Transverse colon (tissue), 4 donors: ENCODE data around the gene PAWR. TPM values are rescaled to one million over a fixed set of nuclear protein-coding genes. Genes with fewer than 3 reads are reported as not detected.

Experiments
- DNase-seq: peaks from one replicate; pipeline ENCODE4 v3.0.0-alpha.2; 2019
- H3K27ac ChIP-seq, 4 donors: fragments of 200-600 bp; sonication (generic); 2 replicates each; pipeline ENCODE4 v1.5.1; 2016 to 2018; ENCODE audit warnings: inconsistent platforms in 4 of 4
- H3K27me3 ChIP-seq: fragments of 200-600 bp; sonication (generic); 2 replicates; pipeline ENCODE4 v1.5.1; 2017; ENCODE audit warnings: inconsistent platforms
- H3K36me3 ChIP-seq, 4 donors: fragments of 200-600 bp; sonication (generic); 2 replicates each; pipeline ENCODE4 v1.5.1; 2017 to 2019; ENCODE audit warnings: inconsistent platforms in 4 of 4
- H3K4me1 ChIP-seq, 4 donors: fragments of 200-600 bp; sonication (generic); 2 replicates each; pipeline ENCODE4 v1.5.1; 2017 to 2020; ENCODE audit warnings: inconsistent platforms in 4 of 4
- H3K4me3 ChIP-seq, 4 donors: fragments of 200-600 bp; sonication (generic); 1 replicate in 1 of 4; 2 replicates in 3 of 4; pipeline versions ENCODE4 v1.5.1 to v1.6.1; 2017 to 2019; ENCODE audit warnings: inconsistent platforms in 4 of 4
- H3K9me3 ChIP-seq, 2 donors: fragments of 200-600 bp; sonication (generic); 2 replicates each; pipeline ENCODE4 v1.5.1; 2017 to 2019; ENCODE audit warnings: inconsistent platforms in 2 of 2
- CTCF ChIP-seq, 5 experiments: fragments of 200-600 bp in 3 of 5; fragments of 450-650 bp in 2 of 5; sonication (generic) in 3 of 5; IDR thresholded peaks; 1 replicate in 2 of 5; 2 replicates in 3 of 5; pipeline ENCODE4 v1.5.1; 2016 to 2017; ENCODE audit warnings: antibody characterized with exemption in 5 of 5, inconsistent platforms in 3 of 5, mild to moderate bottlenecking in 2 of 5, moderate library complexity in 1 of 5
- EP300 ChIP-seq: sonication (generic); formaldehyde crosslinking; IDR thresholded peaks from one replicate; pipeline ENCODE4 v1.6.1; 2017; ENCODE audit warnings: antibody characterized with exemption, low read depth
- POLR2A ChIP-seq: fragments of 450-650 bp; IDR thresholded peaks from one replicate; pipeline ENCODE4 v1.6.1; 2016; ENCODE audit warnings: antibody characterized with exemption, mild to moderate bottlenecking, moderate library complexity
- POLR2AphosphoS5 ChIP-seq, 3 donors: sonication (generic); formaldehyde crosslinking; IDR thresholded peaks; one replicate each; pipeline ENCODE4 v1.6.1; 2016; ENCODE audit warnings: antibody characterized with exemption in 3 of 3
- WGBS, 2 donors: methylation state at CpG; one replicate each; pipeline ENCODE4 v1.1.5; 2018; ENCODE audit warnings: low coverage in 1 of 2; 5-methylcytosine and 5-hydroxymethylcytosine counted together
- in situ Hi-C, 4 donors: fragments of 200-750 bp; cut with MboI; loops; one replicate each; pipeline versions ENCODE4 v1.15.0 to v1.15.1; 2017; ENCODE audit warnings: low sequenced_read_pairs in 3 of 4, low pct_ligation_motif_present in 1 of 4, low pct_unique_long_range_greater_than_20kb in 1 of 4
- intact Hi-C: fragments of 100-400 bp; cut with DNase I; formaldehyde crosslinking; loops from one replicate; pipeline ENCODE4 v1.15.1; 2023; ENCODE audit warnings: low total_unique reads
- total RNA-seq, 4 donors: library from RNA; depleted of rRNA; stranded (reverse); fragments of >200 nt; gene quantifications; one replicate each; pipeline ENCODE4 v1.1.0, GENCODE V29; 2016

The PAWR gene
- total RNA-seq, 4 donors from 2014 or later, result 82.3 to 188 (median 115) TPM

GRCh38 chr12:79592865-79593264 lies 97.9 kb downstream of the PAWR start:
- H3K27me3 ChIP-seq, result no peaks in the 10 kb centered on the region
- intact Hi-C loops, result no loop called here
- no peak for DNase-seq
- H3K4me3 ChIP-seq, result no peak overlapping the region
- 65 to 81% methylated on average over 3 of the region's 3 CpGs for WGBS, 2 donors
- H3K36me3 ChIP-seq, result no peaks in the 10 kb centered on the region
- no peak overlapping the region for H3K27ac ChIP-seq
- no peak for TF ChIP-seq POLR2A
- no peak for TF ChIP-seq POLR2AphosphoS5 (IDR thresholded peaks at IDR 0.05)
- no peak for TF ChIP-seq CTCF (IDR thresholded peaks at IDR 0.05)
- TF ChIP-seq EP300, result no peak
- in situ Hi-C loops, result no loop called here
- H3K4me1 ChIP-seq, result no peaks in the 10 kb centered on the region
- no peaks in the 10 kb centered on the region for H3K9me3 ChIP-seq

DNA sequence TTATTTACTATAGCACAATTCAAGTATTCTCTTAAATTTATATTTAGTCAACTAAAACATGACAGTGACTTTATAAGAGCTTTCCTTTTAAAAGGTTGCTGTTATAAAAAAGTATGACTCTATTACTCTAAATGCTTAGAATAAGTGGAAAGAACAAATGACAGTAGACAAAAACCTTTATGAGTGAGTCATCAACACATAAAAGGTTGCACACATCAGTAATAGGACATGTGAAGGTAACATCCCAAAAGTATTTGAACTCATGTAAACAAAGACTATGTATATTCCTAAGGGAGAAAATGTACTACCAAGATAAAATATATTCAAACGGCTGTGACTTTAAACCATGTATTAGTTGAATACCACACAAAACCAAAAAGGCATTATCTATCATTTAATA lies 98.8 kb downstream of the PAWR start:
- no peak for DNase-seq
- H3K36me3 ChIP-seq, result no peaks in the 10 kb centered on the region
- in situ Hi-C loops (no loop called here), intact Hi-C loops (no loop called here)
- H3K27ac ChIP-seq, result no peak overlapping the region
- 63 to 72% methylated on average over 1 of the region's 1 CpG for WGBS, 2 donors
- H3K27me3 ChIP-seq, result no peaks in the 10 kb centered on the region
- H3K9me3 ChIP-seq, result no peaks in the 10 kb centered on the region
- TF ChIP-seq POLR2AphosphoS5 (IDR thresholded peaks at IDR 0.05) (no peak), CTCF (IDR thresholded peaks at IDR 0.05) (no peak), EP300 (no peak), POLR2A (no peak)
- no peaks in the 10 kb centered on the region for H3K4me1 ChIP-seq
- H3K4me3 ChIP-seq, result no peak overlapping the region

- WGBS, 2 donors, result 89 to 93% methylated on average over 2 of the region's 2 CpGs
- Histone ChIP-seq H3K27me3 (no peaks in the 10 kb centered on the region), H3K36me3 (no peaks in the 10 kb centered on the region), H3K4me1 (no peaks in the 10 kb centered on the region), H3K9me3 (no peaks in the 10 kb centered on the region), H3K4me3 (no peak overlapping the region), H3K27ac (no peak overlapping the region)
- TF ChIP-seq POLR2AphosphoS5 (IDR thresholded peaks at IDR 0.05) (no peak), EP300 (no peak)
- in situ Hi-C loops, result no loop called here
- no peak for DNase-seq
- intact Hi-C loops, result no loop called here
Measured at GRCh38 chr12:79590751-79591150, 100.0 kb downstream of the PAWR start.

DNA sequence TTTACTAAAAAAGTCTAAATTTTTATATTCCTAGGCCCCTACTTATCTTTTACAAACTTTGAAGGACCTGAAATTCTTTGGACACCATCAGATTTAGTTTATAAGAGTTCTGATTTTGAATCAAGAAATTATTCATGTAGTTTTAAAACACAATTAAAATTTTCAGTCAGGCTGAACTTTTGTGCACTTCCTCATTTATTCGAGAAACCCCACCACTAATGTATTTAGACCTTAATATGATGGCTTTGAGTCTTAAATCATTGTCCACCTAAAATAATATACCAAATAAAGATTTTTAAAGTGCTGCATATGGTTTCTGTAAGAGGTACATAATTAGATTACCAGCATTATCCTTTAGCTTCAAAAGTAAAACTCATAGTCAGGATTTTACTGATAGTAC lies 103.4 kb downstream of the PAWR start:
- no peaks in the 10 kb centered on the region for H3K27me3 ChIP-seq
- WGBS, 2 donors, result 73 to 100% methylated on average over 1 of the region's 1 CpG
- no peak for TF ChIP-seq EP300
- TF ChIP-seq POLR2AphosphoS5 (IDR thresholded peaks at IDR 0.05), result no peak
- no peak for TF ChIP-seq POLR2A
- TF ChIP-seq CTCF (IDR thresholded peaks at IDR 0.05), result no peak
- no peaks in the 10 kb centered on the region for H3K36me3 ChIP-seq
- H3K4me1 ChIP-seq, result no peaks in the 10 kb centered on the region
- no peak for DNase-seq
- in situ Hi-C loops (no loop called here), intact Hi-C loops (no loop called here)
- H3K27ac ChIP-seq, result no peak overlapping the region
- H3K4me3 ChIP-seq, result no peak overlapping the region
- H3K9me3 ChIP-seq, result no peaks in the 10 kb centered on the region

- Histone ChIP-seq H3K36me3 (no peaks in the 10 kb centered on the region), H3K27ac (no peak overlapping the region), H3K27me3 (no peaks in the 10 kb centered on the region), H3K4me1 (no peaks in the 10 kb centered on the region), H3K9me3 (no peaks in the 10 kb centered on the region), H3K4me3 (no peak overlapping the region)
- TF ChIP-seq POLR2AphosphoS5 (IDR thresholded peaks at IDR 0.05), result no peak
- TF ChIP-seq EP300, result no peak
- TF ChIP-seq CTCF (IDR thresholded peaks at IDR 0.05), result no peak
- no peak for DNase-seq
- 94 to 100% methylated on average over 1 of the region's 1 CpG for WGBS, 2 donors
- in situ Hi-C loops, result no loop called here
- intact Hi-C loops, result no loop called here
Measured at GRCh38 chr12:79585147-79585546, 105.6 kb downstream of the PAWR start.
